Putamen (tissue), 1 donor: ENCODE measurements around the gene PLPPR1.

Experiments used
- DNase-seq: peaks from one replicate; pipeline ENCODE4 v3.0.0-alpha.2; 2016; ENCODE audit warnings: low spot score

The PLPPR1 gene

GRCh38 chr9:101352892-101353463, 324.5 kb downstream of the PLPPR1 start:
- DNase-seq, result no peak

- no peak for DNase-seq
Observed at GRCh38 chr9:101353683-101354082, 325.2 kb downstream of the PLPPR1 start.

DNA sequence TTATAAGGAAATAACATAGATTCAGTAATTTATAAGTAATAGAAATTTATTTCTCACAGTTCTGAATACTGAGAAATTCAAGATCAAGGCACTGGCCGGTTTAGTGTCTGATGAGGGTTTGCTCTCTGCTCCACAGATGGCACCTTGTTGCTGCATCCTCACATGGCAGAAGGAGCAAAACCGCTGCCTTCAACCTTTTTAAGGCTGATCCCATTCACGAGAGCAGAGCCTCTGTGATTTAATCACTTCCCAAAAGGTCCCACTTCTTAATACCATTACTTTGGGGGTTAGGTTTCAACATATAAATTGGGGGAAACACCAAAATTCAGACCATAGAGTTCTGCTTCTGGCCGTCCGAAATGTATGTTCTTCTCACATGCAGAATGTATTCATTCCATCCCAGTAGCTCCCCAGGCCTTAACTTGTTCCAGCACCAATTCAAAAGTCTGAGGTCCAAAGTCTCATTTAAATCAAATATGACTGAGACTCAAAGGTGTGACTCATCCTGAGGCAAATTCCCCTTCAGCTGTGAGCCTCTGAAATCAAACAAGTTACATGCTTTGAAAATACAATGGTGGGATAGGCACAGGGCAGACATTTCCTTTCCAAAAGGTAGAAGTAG, 325.7 kb downstream of the PLPPR1 start:
- no peak for DNase-seq

GRCh38 chr9:101354765-101355708, 326.5 kb downstream of the PLPPR1 start:
- no peak for DNase-seq

- no peak for DNase-seq
Observed at GRCh38 chr9:101356619-101357018, 328.1 kb downstream of the PLPPR1 start.

GRCh38 chr9:101359679-101360078, 331.2 kb downstream of the PLPPR1 start:
- DNase-seq, result no peak

GRCh38 chr9:101360647-101361046, 332.1 kb downstream of the PLPPR1 start:
- no peak for DNase-seq

GRCh38 chr9:101362450-101362849, 333.9 kb downstream of the PLPPR1 start:
- no peak for DNase-seq

GRCh38 chr9:101365181-101365580, 336.7 kb downstream of the PLPPR1 start:
- no peak for DNase-seq

DNA sequence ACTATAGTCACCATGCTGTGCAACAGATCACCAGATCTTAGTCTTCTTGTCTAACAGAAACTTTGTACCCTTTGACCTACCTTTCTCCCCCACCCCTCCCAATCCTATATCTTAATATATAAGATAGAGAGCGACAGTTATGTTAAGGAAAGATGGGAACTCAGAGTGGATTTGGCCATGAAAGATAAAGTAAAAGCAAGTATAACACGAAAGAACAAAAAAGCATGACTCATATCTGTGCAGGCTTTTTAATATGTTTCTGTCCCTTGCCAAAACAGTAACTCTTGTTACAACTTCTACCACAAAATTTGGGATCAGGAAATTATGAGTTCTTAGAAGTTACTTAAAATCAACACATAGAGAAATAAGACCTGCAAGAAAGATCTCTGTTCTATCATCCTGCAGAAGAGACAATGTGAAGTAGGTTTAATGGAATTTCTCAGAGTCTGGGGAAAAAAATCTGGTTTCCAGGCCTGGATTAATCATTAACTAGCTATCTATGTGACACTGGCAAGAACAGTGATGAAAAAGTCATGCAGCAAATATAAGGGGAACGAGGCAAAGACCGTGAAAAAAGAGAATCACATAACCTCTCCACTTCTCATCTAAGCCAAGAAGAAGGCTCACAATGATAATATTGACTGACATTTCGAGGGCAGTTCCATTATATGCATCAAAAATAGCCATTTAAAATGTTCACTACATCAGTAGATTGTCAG, 337.7 kb downstream of the PLPPR1 start:
- DNase-seq, result no peak

DNA sequence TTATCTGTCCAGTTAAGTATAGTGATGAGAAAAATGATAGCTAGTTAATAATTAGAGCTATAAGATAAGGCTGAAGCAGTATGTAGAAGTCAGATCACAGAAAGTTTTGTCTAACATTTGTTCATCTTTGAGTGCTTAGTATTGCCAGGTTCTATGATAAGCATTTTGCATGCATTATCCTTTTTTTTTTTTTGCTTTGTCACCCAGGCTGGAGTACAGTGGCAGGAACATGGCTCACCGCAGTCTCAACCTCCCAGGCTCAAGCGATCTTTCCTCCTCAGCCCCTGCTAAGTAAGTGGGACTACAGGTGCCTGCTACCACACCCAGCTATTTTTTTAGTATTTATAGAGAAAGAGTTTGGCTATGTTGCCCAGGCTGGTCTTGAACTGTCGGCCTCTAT, 338.8 kb downstream of the PLPPR1 start:
- no peak for DNase-seq

- no peak for DNase-seq
Observed at GRCh38 chr9:101369286-101369685, 340.8 kb downstream of the PLPPR1 start.

DNA sequence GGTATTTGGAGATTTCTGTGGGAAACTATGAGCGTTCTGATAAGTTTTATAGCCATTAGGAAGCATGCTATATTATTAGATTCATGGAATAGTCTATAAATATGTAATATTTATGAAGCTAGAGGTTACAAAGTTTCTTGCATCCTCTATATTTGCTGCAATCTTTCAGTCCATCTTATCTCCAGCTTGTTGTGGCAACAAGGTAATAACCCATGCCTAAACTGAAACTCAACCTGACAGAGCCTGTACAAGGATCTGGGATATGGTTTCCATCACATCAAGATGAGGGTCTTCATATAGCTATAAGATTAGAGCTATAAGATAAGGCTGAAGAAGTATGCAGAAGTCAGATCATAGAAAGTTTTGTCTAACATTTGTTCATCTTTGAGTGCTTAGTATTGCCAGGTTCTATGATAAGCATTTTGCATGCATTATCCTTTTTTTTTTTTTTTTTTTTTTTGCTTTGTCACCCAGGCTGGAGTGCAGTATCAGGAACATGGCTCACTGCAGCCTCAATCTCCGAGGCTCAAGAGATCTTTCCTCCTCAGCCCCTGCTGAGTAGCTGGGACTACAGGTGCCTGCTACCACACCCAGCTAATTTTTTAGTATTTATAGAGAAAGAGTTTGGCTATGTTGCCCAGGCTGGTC, 341.5 kb downstream of the PLPPR1 start:
- no peak for DNase-seq

GRCh38 chr9:101371813-101372212, 343.3 kb downstream of the PLPPR1 start:
- no peak for DNase-seq

DNA sequence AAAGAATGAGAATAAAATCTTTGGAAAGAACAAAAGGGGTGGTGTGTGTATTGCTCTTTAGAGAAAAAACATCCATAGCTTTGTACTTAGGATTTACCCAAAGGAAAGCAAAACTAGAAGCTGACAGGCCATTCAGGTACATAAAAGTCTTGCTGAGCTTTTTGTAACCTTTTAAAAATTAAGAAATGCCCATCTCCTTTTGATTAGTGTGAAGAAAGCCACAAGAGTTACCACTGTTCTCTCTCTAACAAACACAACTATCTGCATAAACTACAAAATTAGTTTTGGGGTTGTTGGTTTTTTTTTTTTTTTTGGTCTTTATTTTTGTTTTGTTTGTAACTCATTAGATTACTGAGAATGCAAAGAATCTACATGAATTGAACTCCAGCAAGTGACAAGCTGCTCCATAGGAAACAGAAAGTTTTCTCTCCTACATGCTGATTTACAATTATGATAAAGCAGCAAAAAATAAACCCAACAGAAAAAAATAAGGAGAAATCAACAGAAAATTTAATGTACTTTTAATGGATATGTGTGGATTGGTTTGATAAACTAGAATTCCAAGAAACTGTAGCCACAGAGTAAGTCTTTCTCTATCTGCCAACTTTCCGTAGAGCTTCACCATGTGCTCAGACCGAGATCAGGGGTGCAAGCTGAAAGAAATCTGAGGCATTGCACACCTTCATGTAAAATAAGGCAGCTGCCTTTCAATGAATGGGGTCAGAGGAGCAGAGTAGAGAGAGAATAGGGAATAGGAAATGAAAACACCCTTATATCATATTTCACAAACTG, 344.0 kb downstream of the PLPPR1 start:
- no peak for DNase-seq
